ENCODE results near the gene IGSF10.

IGSF10 gene

GRCh38 chr3:151421938-151422337, 38.9 kb downstream of the IGSF10 start:
- no peak for DNase-seq

GRCh38 chr3:151419806-151420205, 41.1 kb downstream of the IGSF10 start:
- no peak for DNase-seq

GRCh38 chr3:151415289-151415688, 45.6 kb downstream of the IGSF10 start:
- no peak for DNase-seq

GRCh38 chr3:151412989-151413388, 47.9 kb downstream of the IGSF10 start:
- no peak for DNase-seq
